Neural cell (in vitro differentiated cells): Measurements from ENCODE around the gene HES4. TPM values are rescaled to one million over a fixed set of nuclear protein-coding genes. Genes with fewer than 3 reads are reported as not detected.

Experiments
- H2AFZ ChIP-seq: fragments of 200-600, 300-800 bp; sonication (generic), shearing (Covaris generic); 2 replicates; pipeline ENCODE4 v1.6.0; 2014; ENCODE audit warnings: low read depth, mild to moderate bottlenecking, antibody characterized with exemption, low read length, moderate library complexity
- H3F3A ChIP-seq: fragments of 200-600 bp; shearing (Covaris generic); 2 replicates; pipeline ENCODE4 v1.6.1; 2016; ENCODE audit warnings: mild to moderate bottlenecking, moderate library complexity, mixed read lengths, antibody characterized with exemption, low read length; ENCODE audit not compliant: insufficient read depth, poor library complexity, severe bottlenecking
- H3K27ac ChIP-seq: fragments of 200-600, 300-800 bp; sonication (generic), shearing (Covaris generic); 2 replicates; pipeline ENCODE4 v1.5.1; 2014; ENCODE audit warnings: mild to moderate bottlenecking, low read length, moderate library complexity
- H3K27me3 ChIP-seq: fragments of 300-800, 200-600 bp; sonication (generic), shearing (Covaris generic); 2 replicates; pipeline ENCODE4 v1.6.0; 2014; ENCODE audit warnings: mild to moderate bottlenecking, low read depth, low read length, moderate library complexity; ENCODE audit not compliant: insufficient read depth
- H3K36me3 ChIP-seq: fragments of 300-800, 200-600 bp; sonication (generic), shearing (Covaris generic); 2 replicates; pipeline ENCODE4 v1.5.1; 2014; ENCODE audit warnings: mild to moderate bottlenecking, antibody characterized with exemption, low read length, moderate library complexity; ENCODE audit not compliant: insufficient read depth
- H3K4me2 ChIP-seq: fragments of 300-800, 200-600 bp; sonication (generic), shearing (Covaris generic); 2 replicates; pipeline ENCODE4 v1.6.0; 2014; ENCODE audit warnings: mild to moderate bottlenecking, low read length
- H3K4me3 ChIP-seq: fragments of 300-800, 200-600 bp; sonication (generic), shearing (Covaris generic); 2 replicates; pipeline ENCODE4 v1.5.1; 2014; ENCODE audit warnings: mild to moderate bottlenecking, low read length, moderate library complexity
- H3K79me2 ChIP-seq: fragments of 200-600 bp; shearing (Covaris generic); replicated peaks from 2 replicates; pipeline ENCODE4 v1.6.0; 2014; ENCODE audit warnings: mild to moderate bottlenecking, low read length, moderate library complexity; ENCODE audit not compliant: insufficient read depth
- H3K9ac ChIP-seq: fragments of 300-800, 200-600 bp; sonication (generic), shearing (Covaris generic); 2 replicates; pipeline ENCODE4 v1.6.1; 2016; ENCODE audit warnings: mild to moderate bottlenecking, low read length, mixed read lengths
- H3K9me2 ChIP-seq: fragments of 200-600 bp; shearing (Covaris generic); 2 replicates; pipeline ENCODE4 v1.6.1; 2016; ENCODE audit warnings: mild to moderate bottlenecking, low read length, mixed read lengths; ENCODE audit not compliant: insufficient read depth
- H3K9me3 ChIP-seq: fragments of 200-600, 300-800 bp; sonication (generic), shearing (Covaris generic); 2 replicates; pipeline ENCODE4 v1.6.1; 2016; ENCODE audit warnings: mild to moderate bottlenecking, mixed run types, low read length, moderate library complexity, mixed read lengths
- H4K20me1 ChIP-seq: fragments of 200-600 bp; shearing (Covaris generic); 2 replicates; pipeline ENCODE4 v1.6.1; 2016; ENCODE audit warnings: mild to moderate bottlenecking, mixed run types; ENCODE audit not compliant: insufficient read depth
- EP300 ChIP-seq: fragments of 450-650 bp; conservative IDR thresholded peaks from 2 replicates; pipeline ENCODE4 v1.6.1; 2014; ENCODE audit warnings: antibody characterized with exemption, mild to moderate bottlenecking, moderate library complexity; ENCODE audit not compliant: poor library complexity, severe bottlenecking
- EZH2 ChIP-seq: fragments of 200-600, 300-800 bp; shearing (Covaris generic), sonication (generic); IDR thresholded peaks from 2 replicates; pipeline ENCODE4 v1.6.1; 2014; ENCODE audit warnings: antibody characterized with exemption, low read length, borderline replicate concordance, mild to moderate bottlenecking; ENCODE audit not compliant: insufficient read depth, poor library complexity, severe bottlenecking
- MXI1 ChIP-seq: fragments of 450-650 bp; conservative IDR thresholded peaks from 2 replicates; pipeline ENCODE4 v1.6.1; 2014; ENCODE audit warnings: antibody characterized with exemption, mild to moderate bottlenecking; ENCODE audit not compliant: poor library complexity, severe bottlenecking
- POLR2AphosphoS5 ChIP-seq: IDR thresholded peaks from 2 replicates; pipeline ENCODE4 v1.6.1; 2012
- RAD21 ChIP-seq: fragments of 450-650 bp; conservative IDR thresholded peaks from 2 replicates; pipeline ENCODE4 v1.6.1; 2014; ENCODE audit warnings: antibody characterized with exemption, mild to moderate bottlenecking, moderate library complexity
- SMC3 ChIP-seq: fragments of 450-650 bp; conservative IDR thresholded peaks from 2 replicates; pipeline ENCODE4 v1.6.1; 2014; ENCODE audit warnings: antibody characterized with exemption, mild to moderate bottlenecking, moderate library complexity; ENCODE audit not compliant: poor library complexity
- TAF1 ChIP-seq: IDR thresholded peaks from 2 replicates; pipeline ENCODE4 v1.6.1; 2012; ENCODE audit warnings: low read depth
- polyA plus RNA-seq: library from polyadenylated mRNA; depleted of rRNA; stranded (reverse); fragments of >200 nt; gene quantifications from 2 replicates; pipeline ENCODE4 v1.2.3, GENCODE V29; 2014
- TF ChIP-seq, protein P1 (sequence below): fragments of 450-650 bp; IDR thresholded peaks from 2 replicates; pipeline ENCODE4 v1.5.1; 2014; ENCODE audit warnings: antibody characterized with exemption, mild to moderate bottlenecking, moderate library complexity; ENCODE audit not compliant: poor library complexity, severe bottlenecking
- TF ChIP-seq, protein P2 (sequence below): IDR thresholded peaks from 2 replicates; pipeline ENCODE4 v1.6.1; 2012; ENCODE audit warnings: borderline replicate concordance

Gene HES4
- polyA plus RNA-seq, 1 donor from 2014 or later = 196 TPM

DNA sequence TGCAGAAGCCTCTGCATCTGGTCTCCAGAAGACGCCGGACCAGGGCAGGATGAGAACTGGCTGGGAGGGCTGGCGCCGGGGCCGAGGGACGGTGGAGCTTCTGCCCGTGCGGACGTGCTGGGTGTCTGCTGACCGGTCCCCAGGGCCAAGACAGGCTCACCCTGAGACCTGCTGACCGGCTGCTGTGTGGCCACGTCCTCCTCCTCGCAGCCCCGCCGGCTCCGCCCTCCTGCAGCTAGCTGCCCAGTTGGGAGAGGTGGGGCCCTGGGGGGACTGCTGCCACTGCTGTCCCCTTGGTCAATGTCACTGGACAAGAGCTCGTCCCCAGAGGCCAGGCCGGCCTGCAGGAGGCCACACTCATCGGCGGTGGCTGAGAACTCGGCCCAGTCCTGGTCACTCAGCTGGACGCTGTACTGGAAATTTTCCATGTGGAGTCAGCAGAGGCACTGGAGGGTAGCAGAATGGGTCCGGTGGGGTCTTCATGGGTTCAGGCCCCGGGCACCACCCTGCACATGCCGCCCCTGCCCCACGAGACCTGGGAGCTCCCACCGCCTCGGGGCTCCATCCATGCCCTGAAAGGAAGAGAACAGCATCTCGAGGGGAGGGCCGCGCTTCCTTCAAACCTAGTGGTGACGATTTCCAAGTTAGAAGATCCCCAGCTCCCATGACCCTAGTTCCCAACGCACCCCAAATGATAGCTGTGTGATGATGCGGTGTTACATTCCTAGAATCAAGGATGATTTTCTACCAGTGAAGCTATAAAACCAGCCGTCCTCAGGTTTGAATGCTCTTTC lies 19.1 kb downstream of the HES4 start:
- Histone ChIP-seq H3K27ac (no peak overlapping the region), H3K27me3 (no peaks in the 10 kb centered on the region)

DNA sequence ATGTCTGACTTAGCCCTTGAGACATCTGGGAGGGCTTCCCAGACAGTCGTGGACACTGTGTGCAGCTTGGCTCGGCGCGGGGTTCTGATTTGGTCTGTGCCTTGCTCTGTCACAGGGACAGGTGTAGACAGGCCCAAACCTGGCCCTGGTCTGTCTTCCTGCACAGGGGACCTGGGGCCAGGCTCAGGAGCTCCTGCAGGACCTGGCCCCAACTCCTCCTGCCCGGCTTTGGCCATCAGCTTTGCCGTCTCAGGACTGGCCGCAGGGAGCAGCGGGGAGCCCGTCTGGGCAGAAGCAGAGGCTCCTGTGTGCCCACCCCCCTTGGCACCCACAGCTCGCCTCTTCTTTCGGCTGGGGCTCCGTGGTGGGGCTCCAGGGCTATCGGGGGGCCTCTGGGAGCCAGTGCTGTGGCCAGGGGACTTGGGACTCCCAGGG lies 19.7 kb downstream of the HES4 start:
- no peak overlapping the region for H3K4me3 ChIP-seq
- no peaks in the 10 kb centered on the region for H4K20me1 ChIP-seq
- no peaks in the 10 kb centered on the region for H3K27me3 ChIP-seq
- no peak overlapping the region for H3K27ac ChIP-seq
- H3K9ac ChIP-seq = no peak overlapping the region
- TF ChIP-seq EP300 = no peak
- no peak for TF ChIP-seq POLR2AphosphoS5
- TF ChIP-seq TAF1 = no peak
- TF ChIP-seq, protein P1, sequence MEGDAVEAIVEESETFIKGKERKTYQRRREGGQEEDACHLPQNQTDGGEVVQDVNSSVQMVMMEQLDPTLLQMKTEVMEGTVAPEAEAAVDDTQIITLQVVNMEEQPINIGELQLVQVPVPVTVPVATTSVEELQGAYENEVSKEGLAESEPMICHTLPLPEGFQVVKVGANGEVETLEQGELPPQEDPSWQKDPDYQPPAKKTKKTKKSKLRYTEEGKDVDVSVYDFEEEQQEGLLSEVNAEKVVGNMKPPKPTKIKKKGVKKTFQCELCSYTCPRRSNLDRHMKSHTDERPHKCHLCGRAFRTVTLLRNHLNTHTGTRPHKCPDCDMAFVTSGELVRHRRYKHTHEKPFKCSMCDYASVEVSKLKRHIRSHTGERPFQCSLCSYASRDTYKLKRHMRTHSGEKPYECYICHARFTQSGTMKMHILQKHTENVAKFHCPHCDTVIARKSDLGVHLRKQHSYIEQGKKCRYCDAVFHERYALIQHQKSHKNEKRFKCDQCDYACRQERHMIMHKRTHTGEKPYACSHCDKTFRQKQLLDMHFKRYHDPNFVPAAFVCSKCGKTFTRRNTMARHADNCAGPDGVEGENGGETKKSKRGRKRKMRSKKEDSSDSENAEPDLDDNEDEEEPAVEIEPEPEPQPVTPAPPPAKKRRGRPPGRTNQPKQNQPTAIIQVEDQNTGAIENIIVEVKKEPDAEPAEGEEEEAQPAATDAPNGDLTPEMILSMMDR = no peak
- H3K36me3 ChIP-seq = no peaks in the 10 kb centered on the region
- H3K4me2 ChIP-seq = no peak overlapping the region
- no peaks in the 10 kb centered on the region for H3K9me3 ChIP-seq
- no peak overlapping the region for H2AFZ ChIP-seq
- H3K9me2 ChIP-seq = no peaks in the 10 kb centered on the region
- no peaks in the 10 kb centered on the region for H3F3A ChIP-seq
- no peaks in the 10 kb centered on the region for H3K79me2 ChIP-seq

More for the DNA sequence above, 19.1 kb downstream of the HES4 start:
- TF ChIP-seq, protein P1 = no peak
- TF ChIP-seq SMC3 (no peak), EP300 (no peak), MXI1 (no peak), RAD21 (no peak), TAF1 (no peak), EZH2 (no peak), POLR2AphosphoS5 (no peak)
- TF ChIP-seq, protein P2, sequence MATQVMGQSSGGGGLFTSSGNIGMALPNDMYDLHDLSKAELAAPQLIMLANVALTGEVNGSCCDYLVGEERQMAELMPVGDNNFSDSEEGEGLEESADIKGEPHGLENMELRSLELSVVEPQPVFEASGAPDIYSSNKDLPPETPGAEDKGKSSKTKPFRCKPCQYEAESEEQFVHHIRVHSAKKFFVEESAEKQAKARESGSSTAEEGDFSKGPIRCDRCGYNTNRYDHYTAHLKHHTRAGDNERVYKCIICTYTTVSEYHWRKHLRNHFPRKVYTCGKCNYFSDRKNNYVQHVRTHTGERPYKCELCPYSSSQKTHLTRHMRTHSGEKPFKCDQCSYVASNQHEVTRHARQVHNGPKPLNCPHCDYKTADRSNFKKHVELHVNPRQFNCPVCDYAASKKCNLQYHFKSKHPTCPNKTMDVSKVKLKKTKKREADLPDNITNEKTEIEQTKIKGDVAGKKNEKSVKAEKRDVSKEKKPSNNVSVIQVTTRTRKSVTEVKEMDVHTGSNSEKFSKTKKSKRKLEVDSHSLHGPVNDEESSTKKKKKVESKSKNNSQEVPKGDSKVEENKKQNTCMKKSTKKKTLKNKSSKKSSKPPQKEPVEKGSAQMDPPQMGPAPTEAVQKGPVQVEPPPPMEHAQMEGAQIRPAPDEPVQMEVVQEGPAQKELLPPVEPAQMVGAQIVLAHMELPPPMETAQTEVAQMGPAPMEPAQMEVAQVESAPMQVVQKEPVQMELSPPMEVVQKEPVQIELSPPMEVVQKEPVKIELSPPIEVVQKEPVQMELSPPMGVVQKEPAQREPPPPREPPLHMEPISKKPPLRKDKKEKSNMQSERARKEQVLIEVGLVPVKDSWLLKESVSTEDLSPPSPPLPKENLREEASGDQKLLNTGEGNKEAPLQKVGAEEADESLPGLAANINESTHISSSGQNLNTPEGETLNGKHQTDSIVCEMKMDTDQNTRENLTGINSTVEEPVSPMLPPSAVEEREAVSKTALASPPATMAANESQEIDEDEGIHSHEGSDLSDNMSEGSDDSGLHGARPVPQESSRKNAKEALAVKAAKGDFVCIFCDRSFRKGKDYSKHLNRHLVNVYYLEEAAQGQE = no peak
- no peaks in the 10 kb centered on the region for H4K20me1 ChIP-seq
- H3K9me2 ChIP-seq = no peaks in the 10 kb centered on the region
- no peak overlapping the region for H3K9ac ChIP-seq
- H3K79me2 ChIP-seq = no peaks in the 10 kb centered on the region
- no peaks in the 10 kb centered on the region for H3K9me3 ChIP-seq
- H3K36me3 ChIP-seq = no peaks in the 10 kb centered on the region
- H3K4me3 ChIP-seq = no peak overlapping the region
- no peak overlapping the region for H3K4me2 ChIP-seq
- no peaks in the 10 kb centered on the region for H3F3A ChIP-seq
- H2AFZ ChIP-seq = no peak overlapping the region
